A673 (cell line): ENCODE results near the gene MTNR1A. TPM values are rescaled to one million over a fixed set of nuclear protein-coding genes. Genes with fewer than 3 reads are reported as not detected.

Experiments used
- BruUV-seq: library from RNA; stranded (reverse); fragments of 400-500 nt; replicated peaks from 2 replicates; lab custom pipeline; 2021; lab: Mats Ljungman, UMichigan
- CTCF ChIA-PET: fragments of 300-600 bp; sonication (Branson Sonifier 250); formaldehyde crosslinking; loops from one replicate; lab custom pipeline; 2022; ENCODE audit warnings: antibody characterized with exemption; lab: Charles Lee
- POLR2A ChIA-PET: fragments of 300-600 bp; sonication (Branson Sonifier 250); formaldehyde crosslinking; loops from one replicate; lab custom pipeline; 2022; ENCODE audit warnings: antibody characterized with exemption; ENCODE audit not compliant: low non-redundant PET; lab: Charles Lee
- DNase-seq: peaks from one replicate; pipeline ENCODE4 v3.0.0-alpha.2; 2015; ENCODE audit warnings: low spot score
- H3K27ac ChIP-seq: fragments of 200-600 bp; sonication (generic); 2 replicates; pipeline ENCODE4 v1.5.1; 2016; ENCODE audit warnings: mixed run types, low read depth, mild to moderate bottlenecking, mixed read lengths, antibody characterized with exemption, low read length; ENCODE audit not compliant: poor library complexity, severe bottlenecking
- H3K27me3 ChIP-seq: fragments of 200-600 bp; sonication (generic); replicated peaks from 2 replicates; pipeline ENCODE4 v1.6.1; 2017; ENCODE audit warnings: mixed run types, low read depth, mild to moderate bottlenecking, mixed read lengths, antibody characterized with exemption, low read length; ENCODE audit not compliant: insufficient read depth, poor library complexity
- H3K36me3 ChIP-seq: fragments of 200-600 bp; sonication (generic); 2 replicates; pipeline ENCODE4 v1.6.1; 2016; ENCODE audit warnings: mixed run types, mild to moderate bottlenecking, mixed read lengths, antibody characterized with exemption, low read length; ENCODE audit not compliant: insufficient read depth, poor library complexity, severe bottlenecking
- H3K4me1 ChIP-seq: fragments of 200-600 bp; sonication (generic); 2 replicates; pipeline ENCODE4 v1.6.1; 2017; ENCODE audit warnings: mixed run types, mild to moderate bottlenecking, mixed read lengths, antibody characterized with exemption, low read length; ENCODE audit not compliant: insufficient read depth, poor library complexity, severe bottlenecking
- H3K4me3 ChIP-seq: fragments of 200-600 bp; sonication (generic); 2 replicates; pipeline ENCODE4 v1.5.1; 2016; ENCODE audit warnings: low read depth, mixed run types, mild to moderate bottlenecking, mixed read lengths, low read length; ENCODE audit not compliant: poor library complexity, severe bottlenecking
- H3K9me3 ChIP-seq: fragments of 200-600 bp; sonication (generic); 2 replicates; pipeline ENCODE4 v1.6.1; 2016; ENCODE audit warnings: mixed run types, low read depth, mild to moderate bottlenecking, mixed read lengths, antibody characterized with exemption, low read length; ENCODE audit not compliant: poor library complexity, severe bottlenecking
- EZH2 ChIP-seq: fragments of 200-600 bp; sonication (generic); IDR thresholded peaks from 2 replicates; pipeline ENCODE4 v1.6.1; 2017; ENCODE audit warnings: borderline replicate concordance, low read depth, mild to moderate bottlenecking, mixed read lengths, antibody characterized with exemption, low read length; ENCODE audit not compliant: poor library complexity, severe bottlenecking
- intact Hi-C: fragments of 100-400 bp; cut with micrococcal nuclease; formaldehyde crosslinking; loops from one replicate; pipeline ENCODE4 v1.10.0; 2022; ENCODE audit not compliant: unreplicated experiment
- total RNA-seq: library from RNA; stranded (reverse); gene quantifications from 2 replicates; pipeline ENCODE4 v1.2.3, GENCODE V29; 2021
- TF ChIP-seq, protein P1 (sequence below): fragments of 300-800, 200-600 bp; sonication (generic); conservative IDR thresholded peaks from 2 replicates; pipeline ENCODE4 v1.5.1; 2017; ENCODE audit warnings: low read depth, mild to moderate bottlenecking, antibody characterized with exemption, low read length, moderate library complexity, mixed read lengths

Gene MTNR1A
- total RNA-seq, 1 experiment from 2014 or later = 1.2 TPM

- CTCF ChIA-PET = no interaction called here
Measured at GRCh38 chr4:186596346-186596745, 41.0 kb upstream of the MTNR1A start.

GRCh38 chr4:186593587-186593973, 38.2 kb upstream of the MTNR1A start:
- Histone ChIP-seq H3K27me3 (no peaks in the 10 kb centered on the region), H3K4me3 (no peak overlapping the region), H3K27ac (no peak overlapping the region), H3K9me3 (no peaks in the 10 kb centered on the region), H3K4me1 (no peaks in the 10 kb centered on the region), H3K36me3 (peaks cover 34% of the 10 kb centered on the region)
- intact Hi-C loops = no loop called here
- ChIA-PET POLR2A (no interaction called here), CTCF (no interaction called here)
- BruUV-seq = no TSS peak
- DNase-seq = no peak
- TF ChIP-seq, protein P1, sequence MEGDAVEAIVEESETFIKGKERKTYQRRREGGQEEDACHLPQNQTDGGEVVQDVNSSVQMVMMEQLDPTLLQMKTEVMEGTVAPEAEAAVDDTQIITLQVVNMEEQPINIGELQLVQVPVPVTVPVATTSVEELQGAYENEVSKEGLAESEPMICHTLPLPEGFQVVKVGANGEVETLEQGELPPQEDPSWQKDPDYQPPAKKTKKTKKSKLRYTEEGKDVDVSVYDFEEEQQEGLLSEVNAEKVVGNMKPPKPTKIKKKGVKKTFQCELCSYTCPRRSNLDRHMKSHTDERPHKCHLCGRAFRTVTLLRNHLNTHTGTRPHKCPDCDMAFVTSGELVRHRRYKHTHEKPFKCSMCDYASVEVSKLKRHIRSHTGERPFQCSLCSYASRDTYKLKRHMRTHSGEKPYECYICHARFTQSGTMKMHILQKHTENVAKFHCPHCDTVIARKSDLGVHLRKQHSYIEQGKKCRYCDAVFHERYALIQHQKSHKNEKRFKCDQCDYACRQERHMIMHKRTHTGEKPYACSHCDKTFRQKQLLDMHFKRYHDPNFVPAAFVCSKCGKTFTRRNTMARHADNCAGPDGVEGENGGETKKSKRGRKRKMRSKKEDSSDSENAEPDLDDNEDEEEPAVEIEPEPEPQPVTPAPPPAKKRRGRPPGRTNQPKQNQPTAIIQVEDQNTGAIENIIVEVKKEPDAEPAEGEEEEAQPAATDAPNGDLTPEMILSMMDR = no peak
- TF ChIP-seq EZH2 = no peak

More at GRCh38 chr4:186596346-186596745, 41.0 kb upstream of the MTNR1A start:
- intact Hi-C loops = no loop called here
- H3K4me3 ChIP-seq = no peak overlapping the region
- no peak for DNase-seq
- no TSS peak for BruUV-seq
- H3K36me3 ChIP-seq = peaks cover 48% of the 10 kb centered on the region
- no peaks in the 10 kb centered on the region for H3K4me1 ChIP-seq
- POLR2A ChIA-PET = no interaction called here
- TF ChIP-seq EZH2 = no peak
- TF ChIP-seq, protein P1 = no peak
- H3K27ac ChIP-seq = no peak overlapping the region
- no peaks in the 10 kb centered on the region for H3K27me3 ChIP-seq
- no peaks in the 10 kb centered on the region for H3K9me3 ChIP-seq

GRCh38 chr4:186592966-186593586, 37.7 kb upstream of the MTNR1A start:
- Histone ChIP-seq H3K9me3 (no peaks in the 10 kb centered on the region), H3K36me3 (peaks cover 39% of the 10 kb centered on the region), H3K4me1 (no peaks in the 10 kb centered on the region), H3K27ac (no peak overlapping the region), H3K4me3 (no peak overlapping the region), H3K27me3 (no peaks in the 10 kb centered on the region)
- TF ChIP-seq, protein P1 = no peak
- no peak for TF ChIP-seq EZH2
- ChIA-PET CTCF (no interaction called here), POLR2A (no interaction called here)
- no peak for DNase-seq
- no TSS peak for BruUV-seq
- intact Hi-C loops = no loop called here
